GM23248 (cell line): ENCODE data around the gene IGFL3.

Experiments
- EZH2 ChIP-seq: fragments of 200-600 bp; sonication (generic); IDR thresholded peaks from 2 replicates; pipeline ENCODE4 v1.6.1; 2018; ENCODE audit warnings: antibody characterized with exemption, mild to moderate bottlenecking; ENCODE audit not compliant: insufficient read depth, poor library complexity, severe bottlenecking
- EZH2phosphoT487 ChIP-seq: fragments of 200-600 bp; sonication (generic); IDR thresholded peaks from 2 replicates; pipeline ENCODE4 v1.6.1; 2018; ENCODE audit warnings: antibody characterized with exemption, moderate library complexity, mild to moderate bottlenecking, low read depth; ENCODE audit not compliant: insufficient read depth

- no peak for TF ChIP-seq EZH2
- TF ChIP-seq EZH2phosphoT487: no peak
Measured at GRCh38 chr19:46173886-46174480, 49.5 kb upstream of the IGFL3 start.
